ENCODE measurements around the gene ST6GALNAC6.
A peak's percentile ranks its signal among the peaks of the same experiment; 100 is the strongest.

Gene ST6GALNAC6, protein sequence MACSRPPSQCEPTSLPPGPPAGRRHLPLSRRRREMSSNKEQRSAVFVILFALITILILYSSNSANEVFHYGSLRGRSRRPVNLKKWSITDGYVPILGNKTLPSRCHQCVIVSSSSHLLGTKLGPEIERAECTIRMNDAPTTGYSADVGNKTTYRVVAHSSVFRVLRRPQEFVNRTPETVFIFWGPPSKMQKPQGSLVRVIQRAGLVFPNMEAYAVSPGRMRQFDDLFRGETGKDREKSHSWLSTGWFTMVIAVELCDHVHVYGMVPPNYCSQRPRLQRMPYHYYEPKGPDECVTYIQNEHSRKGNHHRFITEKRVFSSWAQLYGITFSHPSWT

GRCh38 chr9:127899128-127899943, at the start of gene ST6GALNAC6:
TSS of gene ST6GALNAC6 (minus strand) at chr9:127899603. CDS start at chr9:127897981, 1,622 bp downstream.
- peak; percentile 85 for DNase-seq (ENCODE audit: low spot score)

DNA sequence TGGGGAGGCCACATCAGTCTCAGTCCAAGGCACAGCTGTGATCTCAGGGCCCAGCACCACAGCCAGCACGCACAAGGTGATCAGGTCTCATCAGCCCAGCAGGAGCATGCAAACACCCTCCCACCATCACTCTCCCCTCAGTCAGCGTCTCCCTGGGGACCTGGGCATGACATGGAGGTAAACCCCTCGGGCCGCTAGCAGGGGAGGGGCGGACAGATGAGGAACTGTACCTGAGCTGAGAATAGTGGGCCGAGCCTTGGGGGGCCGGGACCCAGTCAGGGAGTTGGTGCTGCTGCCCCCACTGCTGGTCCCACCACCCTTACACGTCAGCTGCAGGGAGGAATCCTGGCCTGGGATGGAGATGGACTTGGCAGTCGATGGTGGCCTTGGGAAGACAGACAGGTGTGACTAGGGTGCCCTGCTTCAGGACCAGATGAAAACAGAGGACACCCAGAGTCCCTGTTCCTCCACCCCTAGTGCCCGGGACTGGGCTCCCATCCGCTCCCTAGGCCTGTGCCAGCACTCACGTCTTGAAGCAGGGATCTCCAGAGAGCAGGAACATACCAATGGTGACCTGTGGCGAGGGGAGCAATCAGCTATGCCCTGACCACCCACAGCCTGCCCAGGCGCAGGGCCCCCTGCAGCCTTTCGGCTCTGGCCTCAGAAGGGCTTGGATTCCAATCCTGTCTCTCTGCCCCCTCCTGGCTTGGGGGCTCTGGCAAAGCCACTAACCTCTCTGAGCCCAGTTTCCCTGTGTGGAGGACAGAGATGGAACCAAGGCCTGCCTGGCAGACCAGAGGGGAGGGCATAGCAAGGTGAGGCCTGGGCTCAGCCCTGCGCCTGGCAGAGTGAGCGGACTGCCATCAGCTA, 48.7 kb upstream of the ST6GALNAC6 start:
- no peak for DNase-seq (ENCODE audit: low spot score)

DNA sequence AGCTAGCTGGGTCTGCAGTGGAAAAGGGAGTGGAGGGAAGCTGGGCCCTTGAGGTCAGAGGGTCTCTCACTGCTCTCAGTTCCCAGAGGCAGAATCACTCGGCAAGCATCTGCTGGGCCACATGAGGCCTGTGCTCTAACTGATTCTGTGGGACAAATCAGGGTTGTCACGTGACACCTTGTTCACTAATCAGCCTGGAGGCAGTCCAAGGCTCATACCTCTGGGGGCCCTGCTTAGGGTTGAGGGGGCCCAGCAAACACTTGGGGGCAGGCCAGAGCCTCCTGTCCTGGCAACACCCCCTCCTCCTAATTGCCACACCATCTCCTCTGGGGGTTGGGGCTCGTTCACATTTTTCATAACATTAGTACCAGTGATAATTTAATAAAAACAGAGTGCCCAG, 47.3 kb upstream of the ST6GALNAC6 start:
- DNase-seq (ENCODE audit: low spot score): no peak

GRCh38 chr9:127945942-127946341, 46.5 kb upstream of the ST6GALNAC6 start:
- no peak for DNase-seq (ENCODE audit: low spot score)

DNA sequence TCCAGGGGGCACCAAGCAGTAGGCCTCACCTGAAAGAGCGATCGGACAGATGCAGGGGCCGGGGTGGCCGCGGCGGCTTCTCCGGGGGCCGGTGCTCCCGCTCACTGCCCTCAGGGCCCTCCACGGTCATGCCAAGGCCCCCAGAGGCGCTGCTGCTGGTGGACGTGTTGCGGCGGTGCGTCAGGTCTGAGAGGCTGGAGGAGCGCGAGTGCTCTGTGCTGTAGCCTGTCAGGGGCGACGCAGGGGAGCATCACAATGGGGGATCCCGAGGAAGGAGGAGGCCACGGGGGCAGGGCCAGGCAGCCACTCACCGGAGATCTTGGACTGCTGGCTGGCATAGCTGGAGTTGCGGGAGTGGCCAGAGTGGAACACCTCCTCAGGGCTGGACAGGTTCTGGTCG, 45.9 kb upstream of the ST6GALNAC6 start:
- no peak for DNase-seq (ENCODE audit: low spot score)

- no peak for DNase-seq (ENCODE audit: low spot score)
Observed at GRCh38 chr9:127944586-127945218, 45.3 kb upstream of the ST6GALNAC6 start.

DNA sequence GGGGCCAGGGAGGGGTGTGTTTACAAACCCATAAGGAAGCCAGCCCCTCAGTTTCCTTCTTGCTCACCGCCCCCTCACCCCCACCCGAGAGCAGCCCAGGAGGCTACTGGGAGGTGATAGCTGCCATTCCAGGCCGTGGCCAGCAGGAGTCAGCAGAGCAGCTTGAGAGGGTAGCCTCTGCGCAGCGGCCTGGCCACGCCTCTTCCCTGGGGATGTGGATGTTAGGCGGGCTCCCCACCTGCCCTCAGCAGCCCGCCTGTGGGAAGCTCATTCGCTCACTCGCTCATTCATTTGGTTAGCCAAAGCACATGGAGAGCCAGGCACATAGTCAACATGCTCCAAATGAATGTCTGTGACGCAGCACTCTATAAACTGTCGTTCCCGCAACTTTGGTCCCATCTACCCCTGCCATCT, 44.3 kb upstream of the ST6GALNAC6 start:
- peak; percentile 80 for DNase-seq (ENCODE audit: low spot score)

GRCh38 chr9:127943011-127943662, 43.7 kb upstream of the ST6GALNAC6 start:
- no peak for DNase-seq (ENCODE audit: low spot score)

DNA sequence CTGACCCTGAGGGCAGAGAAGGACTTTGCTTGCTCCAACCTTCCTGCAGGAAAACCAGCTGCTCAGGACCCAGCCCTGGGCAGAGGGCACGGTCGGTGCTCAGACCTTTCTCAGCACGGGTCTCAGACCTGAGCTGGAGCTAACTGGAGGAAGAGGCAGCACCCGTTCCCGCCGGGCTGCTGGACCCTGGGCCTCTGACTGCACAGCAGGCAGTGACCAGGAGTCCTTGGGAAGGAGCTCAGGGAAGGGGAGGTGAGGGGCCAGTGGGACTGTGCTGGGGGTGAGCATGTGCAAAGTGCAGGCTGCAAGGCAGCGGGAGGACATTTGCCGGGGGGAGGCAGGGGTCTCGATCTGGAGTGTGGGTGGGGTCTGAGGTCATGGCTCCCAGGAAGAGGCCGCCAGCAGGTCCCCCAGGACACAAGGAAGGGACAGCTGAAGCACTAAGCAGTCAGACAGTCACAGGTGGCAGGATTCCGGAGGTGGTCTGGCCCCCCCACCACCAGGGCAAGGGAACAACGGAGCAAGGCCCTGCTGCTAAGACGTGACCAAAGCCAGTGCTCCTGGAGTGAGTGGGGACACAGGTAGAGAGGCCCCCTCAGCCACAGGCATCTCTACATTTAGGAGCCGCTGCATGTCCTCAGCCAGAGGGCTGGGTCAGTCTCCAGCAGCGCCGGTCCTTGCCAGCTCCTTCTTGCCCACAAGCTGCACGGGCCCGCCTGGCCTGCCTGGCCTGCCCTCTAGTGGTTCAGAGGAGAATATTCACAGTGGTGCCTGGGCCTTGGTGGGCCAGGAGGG, 43.0 kb upstream of the ST6GALNAC6 start:
- DNase-seq (ENCODE audit: low spot score): peak; percentile 85

DNA sequence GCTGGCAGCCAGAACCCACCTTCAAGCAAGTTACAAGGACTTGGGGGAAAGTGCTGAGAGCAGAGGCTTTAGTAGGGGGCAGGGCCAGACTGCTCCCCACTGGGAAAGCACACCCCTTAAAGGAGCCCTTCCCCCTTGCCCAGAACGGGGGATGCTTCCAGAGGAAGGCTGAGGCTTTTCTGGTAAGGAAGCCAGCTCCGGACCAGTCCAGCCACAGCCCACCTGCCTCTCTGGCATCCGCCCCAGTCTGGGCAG, 42.5 kb upstream of the ST6GALNAC6 start:
- peak; percentile 30 for DNase-seq (ENCODE audit: low spot score)

DNA sequence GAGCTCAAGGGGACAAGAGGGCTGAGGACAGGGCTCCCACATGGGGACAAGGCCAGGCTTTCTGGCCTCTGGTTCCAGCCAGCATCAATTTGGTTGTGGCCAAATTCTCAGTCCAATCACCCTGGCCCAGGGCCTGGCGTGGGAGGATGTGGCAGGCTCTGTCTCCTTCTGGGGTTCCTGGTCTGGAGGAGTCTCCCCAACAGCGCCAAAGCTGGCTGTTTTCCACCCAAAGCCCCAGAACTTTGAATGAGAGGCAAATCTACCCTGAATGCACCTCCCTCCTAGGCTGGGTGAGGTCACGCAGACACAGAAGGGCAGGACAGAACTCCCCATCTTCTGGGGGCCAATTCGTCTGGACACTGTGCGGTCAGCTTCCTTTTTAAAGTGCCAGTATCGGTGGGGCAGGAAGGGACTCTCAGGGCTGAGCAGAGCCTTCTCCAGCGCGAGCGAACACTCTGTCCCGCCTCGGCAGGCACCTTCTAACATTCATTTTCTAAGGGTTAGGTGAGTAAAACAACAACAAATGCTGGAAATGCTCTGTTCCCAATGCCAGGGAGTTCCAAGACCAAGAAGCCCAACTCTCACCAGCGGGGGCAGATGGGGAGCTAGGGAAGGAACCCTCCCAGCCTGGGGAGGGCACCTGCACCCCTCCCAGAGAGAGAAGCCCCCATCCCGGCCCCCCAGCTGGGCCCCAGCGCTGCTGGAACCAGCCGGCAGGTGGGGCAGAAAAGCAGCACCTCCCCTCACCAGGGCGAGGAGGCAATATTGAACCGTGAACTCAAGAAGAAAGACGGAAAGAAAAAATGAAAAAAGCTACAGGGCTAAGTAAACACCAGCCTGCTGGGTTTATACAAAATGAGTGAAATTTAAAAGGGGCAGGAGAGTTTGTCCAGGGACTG, 41.9 kb upstream of the ST6GALNAC6 start:
- DNase-seq (ENCODE audit: low spot score): peak; percentile 52

DNA sequence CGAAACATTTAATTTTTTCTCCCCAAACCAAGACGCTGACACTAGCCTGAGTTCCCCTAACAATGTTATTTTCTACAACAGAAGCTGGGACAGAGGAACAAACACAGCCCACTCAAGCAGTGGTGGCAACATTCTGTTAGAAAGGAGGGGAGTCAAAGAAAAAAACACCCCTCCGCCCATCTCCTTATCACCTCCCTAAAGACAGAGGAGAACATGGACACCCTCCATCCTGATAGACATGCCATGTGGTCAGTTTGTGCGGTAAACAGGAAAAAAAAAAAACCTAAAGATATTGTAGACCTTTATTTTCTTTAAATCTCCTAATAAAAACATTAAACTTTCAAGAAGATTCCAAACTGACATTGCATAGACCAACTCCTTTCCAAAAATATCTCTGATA, 41.2 kb upstream of the ST6GALNAC6 start:
- peak; percentile 63 for DNase-seq (ENCODE audit: low spot score)

- no peak for DNase-seq (ENCODE audit: low spot score)
Observed at GRCh38 chr9:127938298-127938690, 38.9 kb upstream of the ST6GALNAC6 start.

DNA sequence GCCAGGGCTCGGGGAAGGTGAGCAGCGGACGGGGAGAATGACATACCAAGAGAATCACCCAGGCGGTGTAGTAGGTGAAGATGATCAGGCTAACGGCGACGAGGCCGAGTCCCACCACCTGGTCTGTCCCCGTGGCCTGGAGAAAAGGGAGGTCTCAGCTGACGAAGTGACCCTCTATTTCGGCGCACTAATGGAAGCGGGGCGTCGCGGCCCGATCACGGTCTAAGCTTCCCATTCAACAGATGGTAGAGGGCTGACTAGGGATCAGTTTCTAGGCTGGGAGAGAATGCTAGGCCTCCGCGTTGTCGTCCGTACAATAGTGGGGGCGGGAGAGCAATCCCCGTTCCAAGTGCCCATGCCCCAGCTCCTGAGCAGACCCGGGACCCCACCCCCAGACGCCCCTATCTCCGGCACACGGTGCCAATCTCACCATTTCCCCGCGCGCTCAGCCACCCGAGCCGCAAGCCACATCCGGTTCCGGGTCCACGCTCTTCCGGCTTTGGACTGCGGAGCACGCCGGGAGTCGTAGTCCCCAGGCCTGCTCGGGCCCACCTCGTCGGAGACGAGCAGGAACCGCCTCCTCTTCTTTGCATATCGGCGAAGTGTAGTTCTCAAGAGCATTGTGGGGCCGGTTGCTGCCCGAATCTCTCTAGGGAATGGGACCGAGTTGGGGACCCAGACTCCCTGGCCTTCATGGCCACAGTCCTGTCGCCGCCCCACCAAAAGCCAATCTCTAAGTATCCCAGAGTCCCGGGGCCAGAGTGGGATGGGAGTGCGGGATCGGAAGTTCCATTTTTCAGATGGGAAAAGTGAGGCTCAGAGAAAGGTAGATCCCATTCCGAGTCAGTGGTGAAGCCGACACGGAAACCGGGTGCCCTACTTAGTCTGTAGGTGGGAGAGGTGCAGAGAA, 38.2 kb upstream of the ST6GALNAC6 start, which contains the start of gene DPM2:
Gene DPM2 (minus strand): TSS at position 467 of the 910 bp plus-strand sequence. CDS start 34 bp downstream, at position 433.
- DNase-seq (ENCODE audit: low spot score): peak; percentile 94

- DNase-seq (ENCODE audit: low spot score): peak; percentile 47
Observed at GRCh38 chr9:127937056-127937387, 37.6 kb upstream of the ST6GALNAC6 start.

- DNase-seq (ENCODE audit: low spot score): peak; percentile 38
Observed at GRCh38 chr9:127936347-127936852, 37.0 kb upstream of the ST6GALNAC6 start.

DNA sequence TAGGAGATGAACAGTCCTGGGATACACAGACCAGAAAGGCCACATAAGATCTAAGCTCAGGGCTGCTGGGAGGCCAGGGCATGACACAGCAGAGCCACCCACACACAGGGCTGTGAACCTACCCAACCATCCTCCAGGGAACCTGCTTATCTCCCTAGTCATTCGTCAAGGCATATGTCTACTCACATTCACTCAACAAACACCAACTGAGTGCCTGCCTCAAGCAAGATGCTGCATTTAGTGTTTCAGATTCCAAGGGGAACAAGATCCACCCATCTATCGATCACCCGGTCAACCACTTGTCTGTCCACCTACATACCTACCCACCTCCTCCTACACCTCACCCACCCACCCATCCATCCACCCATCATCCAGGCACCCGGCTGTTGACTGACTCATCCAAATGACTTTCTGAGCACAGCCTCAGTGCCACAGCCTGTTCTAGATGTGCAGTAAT, 36.4 kb upstream of the ST6GALNAC6 start:
- peak; percentile 93 for DNase-seq (ENCODE audit: low spot score)

DNA sequence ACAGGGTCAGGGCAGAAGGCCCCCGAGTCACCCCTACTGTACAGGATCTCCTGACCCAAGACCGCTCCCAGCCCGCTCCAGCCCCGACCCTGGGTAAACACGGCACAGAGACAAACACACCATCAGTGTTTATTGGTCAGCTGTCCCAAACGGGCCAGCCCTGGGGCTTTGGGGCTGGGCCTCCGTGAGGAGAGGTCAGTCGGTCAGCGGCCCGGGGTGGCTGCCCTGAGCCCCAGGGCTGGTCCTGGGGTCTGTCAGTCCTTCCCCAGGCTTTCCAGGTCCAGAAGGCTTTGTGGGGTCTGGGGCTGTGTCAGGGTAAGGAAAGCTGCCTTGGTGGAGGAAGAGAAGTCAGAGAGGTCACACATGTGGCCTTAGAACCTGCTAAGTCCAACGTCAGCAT, 35.6 kb upstream of the ST6GALNAC6 start:
- no peak for DNase-seq (ENCODE audit: low spot score)

Measured in hematopoietic multipotent progenitor cell treated with erythropoietin and hydrocortisone succinate and interleukin-3 and kit ligand, for 15 days (in vitro differentiated cells).